Posterior cingulate gyrus (tissue), 11 donors: Measurements from ENCODE around the gene HOXB2.

Experiments
- DNase-seq, 10 donors: peaks; one replicate each; pipeline versions ENCODE4 v3.0.0 to v3.0.0-alpha.2; 2020 to 2021; ENCODE audit warnings: mixed read lengths in 3 of 10
- intact Hi-C: fragments of 100-400 bp; cut with DNase I; formaldehyde crosslinking; loops from one replicate; pipeline ENCODE4 v1.15.1; 2023

Gene HOXB2

GRCh38 chr17:48567646-48568354 lies 22.9 kb upstream of the HOXB2 start:
- intact Hi-C loops: no loop called here
- DNase-seq: no peak

- DNase-seq: no peak
- intact Hi-C loops: no loop called here
Observed at GRCh38 chr17:48567209-48567608, 22.3 kb upstream of the HOXB2 start.

- no peak for DNase-seq
- intact Hi-C loops: no loop called here
Observed at GRCh38 chr17:48566717-48567116, 21.8 kb upstream of the HOXB2 start.

GRCh38 chr17:48565925-48566710 lies 21.2 kb upstream of the HOXB2 start:
- no peak for DNase-seq
- intact Hi-C loops: no loop called here

- DNase-seq: no peak
- intact Hi-C loops: no loop called here
Observed at GRCh38 chr17:48565022-48565554, 20.2 kb upstream of the HOXB2 start.

GRCh38 chr17:48564188-48565021 lies 19.5 kb upstream of the HOXB2 start:
- intact Hi-C loops: no loop called here
- no peak for DNase-seq

- DNase-seq: no peak
- intact Hi-C loops: no loop called here
Observed at GRCh38 chr17:48563867-48564187, 18.9 kb upstream of the HOXB2 start.

GRCh38 chr17:48563385-48563838 lies 18.5 kb upstream of the HOXB2 start:
- no peak for DNase-seq
- intact Hi-C loops: no loop called here

GRCh38 chr17:48562934-48563333 lies 18.0 kb upstream of the HOXB2 start:
- intact Hi-C loops: no loop called here
- DNase-seq: no peak

- intact Hi-C loops: no loop called here
- DNase-seq: no peak
Observed at GRCh38 chr17:48561884-48562810, 17.2 kb upstream of the HOXB2 start.

GRCh38 chr17:48559840-48560817 lies 15.2 kb upstream of the HOXB2 start:
- intact Hi-C loops: no loop called here
- no peak for DNase-seq

- intact Hi-C loops: no loop called here
- no peak for DNase-seq
Observed at GRCh38 chr17:48559122-48559839, 14.4 kb upstream of the HOXB2 start.

- DNase-seq: no peak
- intact Hi-C loops: no loop called here
Observed at GRCh38 chr17:48558831-48559121, 13.9 kb upstream of the HOXB2 start.

GRCh38 chr17:48558057-48558830 lies 13.3 kb upstream of the HOXB2 start:
- no peak for DNase-seq
- intact Hi-C loops: no loop called here

GRCh38 chr17:48556576-48557401 lies 11.9 kb upstream of the HOXB2 start:
- DNase-seq: no peak
- intact Hi-C loops: no loop called here

GRCh38 chr17:48556229-48556575 lies 11.3 kb upstream of the HOXB2 start:
- no peak for DNase-seq
- intact Hi-C loops: no loop called here
